Liver (tissue), 9 donors: ENCODE measurements around the gene FAM227B. TPM values are rescaled to one million over a fixed set of nuclear protein-coding genes. Genes with fewer than 3 reads are reported as not detected.

Experiments used
- DNase-seq: peaks from one replicate; pipeline ENCODE4 v3.0.0-alpha.2; 2017; ENCODE audit warnings: low spot score
- H3K27ac ChIP-seq, 2 donors: one replicate each; pipeline ENCODE4 v1.7.0; 2013; ENCODE audit warnings: inconsistent platforms in 2 of 2, low read length in 2 of 2, control low read depth in 1 of 2, low read depth in 1 of 2, mild to moderate bottlenecking in 1 of 2
- H3K27me3 ChIP-seq, 4 donors: one replicate each; pipeline versions ENCODE4 v1.6.1 to v1.7.0; 2013; ENCODE audit warnings: low read length in 3 of 4, inconsistent platforms in 1 of 4, mild to moderate bottlenecking in 1 of 4, moderate library complexity in 1 of 4; ENCODE audit not compliant: control insufficient read depth in 4 of 4, insufficient read depth in 4 of 4
- H3K36me3 ChIP-seq, 4 donors: one replicate each; pipeline versions ENCODE4 v1.6.1 to v1.7.0; 2013; ENCODE audit warnings: low read length in 3 of 4, mild to moderate bottlenecking in 3 of 4, low read depth in 1 of 4, moderate library complexity in 1 of 4; ENCODE audit not compliant: control insufficient read depth in 4 of 4, insufficient read depth in 3 of 4
- H3K4me1 ChIP-seq, 4 donors: one replicate each; pipeline versions ENCODE4 v1.6.1 to v1.7.0; 2013; ENCODE audit warnings: low read length in 3 of 4, mild to moderate bottlenecking in 3 of 4, moderate library complexity in 1 of 4; ENCODE audit not compliant: control insufficient read depth in 4 of 4, insufficient read depth in 4 of 4
- H3K4me3 ChIP-seq, 3 donors: one replicate each; pipeline versions ENCODE4 v1.6.1 to v1.7.0; 2013; ENCODE audit warnings: low read length in 3 of 3, control low read depth in 1 of 3, low read depth in 1 of 3, mild to moderate bottlenecking in 1 of 3
- H3K9ac ChIP-seq, 2 donors: one replicate each; pipeline ENCODE4 v1.7.0; 2013; ENCODE audit warnings: low read length in 2 of 2, mild to moderate bottlenecking in 2 of 2, moderate library complexity in 2 of 2, control low read depth in 1 of 2, low read depth in 1 of 2
- H3K9me3 ChIP-seq, 4 donors: one replicate each; pipeline versions ENCODE4 v1.6.1 to v1.7.0; 2013; ENCODE audit warnings: low read length in 3 of 4; ENCODE audit not compliant: control insufficient read depth in 4 of 4
- CTCF ChIP-seq: fragments of 150-350 bp; IDR thresholded peaks from 2 replicates; pipeline ENCODE4 v1.5.1; 2017; ENCODE audit warnings: improper control_type of control experiment, low read depth, low read length; ENCODE audit not compliant: missing input control
- FOXA1 ChIP-seq: IDR thresholded peaks from 2 replicates; pipeline ENCODE4 v1.6.1; 2016; ENCODE audit warnings: antibody characterized with exemption
- FOXA2 ChIP-seq: IDR thresholded peaks from 2 replicates; pipeline ENCODE4 v1.6.1; 2016; ENCODE audit warnings: antibody characterized with exemption
- HNF4A ChIP-seq, 2 donors: conservative IDR thresholded peaks; 2 replicates each; pipeline ENCODE4 v1.6.1; 2016; ENCODE audit warnings: antibody characterized with exemption in 2 of 2, mild to moderate bottlenecking in 2 of 2
- HNF4G ChIP-seq: IDR thresholded peaks from 2 replicates; pipeline ENCODE4 v1.6.1; 2016; ENCODE audit warnings: antibody characterized with exemption
- JUND ChIP-seq, 2 donors: IDR thresholded peaks; 2 replicates each; pipeline ENCODE4 v1.6.1; 2016; ENCODE audit warnings: antibody characterized with exemption in 2 of 2
- MAX ChIP-seq: IDR thresholded peaks from 2 replicates; pipeline ENCODE4 v1.6.1; 2016; ENCODE audit warnings: antibody characterized with exemption
- NR2F2 ChIP-seq: IDR thresholded peaks from 2 replicates; pipeline ENCODE4 v1.6.1; 2016; ENCODE audit warnings: antibody characterized with exemption
- RAD21 ChIP-seq, 2 donors: IDR thresholded peaks; 2 replicates each; pipeline ENCODE4 v1.6.1; 2016; ENCODE audit warnings: antibody characterized with exemption in 2 of 2, mild to moderate bottlenecking in 2 of 2
- REST ChIP-seq: IDR thresholded peaks from 2 replicates; pipeline ENCODE4 v1.6.1; 2016; ENCODE audit warnings: antibody characterized with exemption, mild to moderate bottlenecking
- RXRA ChIP-seq, 2 donors: IDR thresholded peaks; 2 replicates each; pipeline ENCODE4 v1.6.1; 2017 to 2018; ENCODE audit warnings: antibody characterized with exemption in 2 of 2, mild to moderate bottlenecking in 1 of 2
- SP1 ChIP-seq: IDR thresholded peaks from 2 replicates; pipeline ENCODE4 v1.6.1; 2018; ENCODE audit warnings: antibody characterized with exemption, mild to moderate bottlenecking
- ZBTB33 ChIP-seq: IDR thresholded peaks from 2 replicates; pipeline ENCODE4 v1.6.1; 2016; ENCODE audit warnings: antibody characterized with exemption
- WGBS: extraction: QIAGEN DNeasy Blood & Tissue Kit; methylation state at CpG from one replicate; pipeline ENCODE4 v1.1.7; 2013; 5-methylcytosine and 5-hydroxymethylcytosine counted together
- polyA plus RNA-seq, 2 donors: library from polyadenylated mRNA; stranded (reverse) in 1 of 2; unstranded in 1 of 2; fragments of 200-250 nt in 1 of 2; fragments of >200 nt in 1 of 2; fragmentation: Nextera tagmentation in 1 of 2; extraction: Ambion mirVana in 1 of 2; gene quantifications; one replicate each; pipeline versions ENCODE4 v1.2.1 to v1.2.3, GENCODE V29; 2013 to 2015
- total RNA-seq, 2 donors: library from RNA; depleted of rRNA; stranded (reverse); fragments of >200 nt; gene quantifications; one replicate each; pipeline ENCODE4 v1.2.3, GENCODE V29; 2014
- donor health status: healthy.
- donor health status: healthy.
- donor health status: healthy.
- donor health status: healthy.
- donor health status: healthy.

The FAM227B gene
- total and polyA plus RNA-seq, 4 donors, result 1.3 to 5.1 (median 3.8) TPM

- Histone ChIP-seq H3K27me3 (no peaks in the 10 kb centered on the region), H3K9me3 (peaks cover 0 to 2% (median 0%) of the 10 kb centered on the region in 4 donors), H3K4me3 (no peak overlapping the region), H3K4me1 (no peaks in the 10 kb centered on the region), H3K9ac (no peak overlapping the region), H3K36me3 (peaks cover 0 to 2% (median 0%) of the 10 kb centered on the region in 4 donors), H3K27ac (no peak overlapping the region)
- 96% methylated on average over 1 of the region's 1 CpG for WGBS
- no peak for DNase-seq
- TF ChIP-seq RXRA (IDR thresholded peaks at IDR 0.05) (no peak), FOXA1 (no peak), REST (no peak), HNF4G (no peak), SP1 (no peak), JUND (IDR thresholded peaks at IDR 0.05) (no peak), CTCF (no peak), NR2F2 (no peak), RAD21 (IDR thresholded peaks at IDR 0.05) (no peak), FOXA2 (no peak)
These were observed 49.9 kb downstream of the FAM227B start for GRCh38 chr15:49570672-49571071.

- WGBS, result 82% methylated on average over 1 of the region's 1 CpG
- Histone ChIP-seq H3K36me3 (peaks cover 0 to 2% (median 0%) of the 10 kb centered on the region in 4 donors), H3K4me1 (no peaks in the 10 kb centered on the region), H3K4me3 (no peak overlapping the region), H3K27ac (no peak overlapping the region), H3K27me3 (no peaks in the 10 kb centered on the region), H3K9ac (no peak overlapping the region), H3K9me3 (peaks cover 0 to 2% (median 0%) of the 10 kb centered on the region in 4 donors)
- DNase-seq, result no peak
- TF ChIP-seq HNF4G, result no peak
- no peak for TF ChIP-seq SP1
- TF ChIP-seq ZBTB33, result no peak
- no peak for TF ChIP-seq HNF4A (conservative IDR thresholded peaks at IDR 0.05)
- no peak for TF ChIP-seq RXRA (IDR thresholded peaks at IDR 0.05)
- TF ChIP-seq MAX, result no peak
- no peak for TF ChIP-seq NR2F2
- no peak for TF ChIP-seq CTCF
- no peak for TF ChIP-seq JUND (IDR thresholded peaks at IDR 0.05)
- TF ChIP-seq RAD21 (IDR thresholded peaks at IDR 0.05), result no peak
- no peak for TF ChIP-seq REST
These were observed 50.4 kb downstream of the FAM227B start for GRCh38 chr15:49570174-49570573.
